ENCODE data around the gene BRSK2. TPM values are rescaled to one million over a fixed set of nuclear protein-coding genes. Genes with fewer than 3 reads are reported as not detected.
A peak's percentile ranks its signal among the peaks of the same experiment; 100 is the strongest.

BRSK2 gene
- total RNA-seq, 1 donor from 2014 or later, result 6.9 TPM

- Mint-ChIP-seq H3K27me3 (ENCODE audit: low read depth) (peaks cover 31% of the 10 kb centered on the region), H3K4me1 (ENCODE audit: low read depth) (no peaks in the 10 kb centered on the region), H3K36me3 (ENCODE audit: low read depth) (peaks cover 2% of the 10 kb centered on the region), H3K4me3 (ENCODE audit: unreplicated experiment) (no peak overlapping the region), H3K9me3 (ENCODE audit: low read depth) (peaks cover 16% of the 10 kb centered on the region), H3K27ac (ENCODE audit: unreplicated experiment) (no peak overlapping the region)
- peak; percentile 51 for DNase-seq (ENCODE audit: low spot score)
- no peak for TF ChIP-seq CTCF (IDR thresholded peaks at IDR 0.05)
These were observed 22.0 kb upstream of the BRSK2 start for GRCh38 chr11:1367721-1368120.

GRCh38 chr11:1368216-1368615 lies 21.5 kb upstream of the BRSK2 start:
- no peak for TF ChIP-seq CTCF (IDR thresholded peaks at IDR 0.05)
- H3K9me3 Mint-ChIP-seq (ENCODE audit: low read depth), result peaks cover 16% of the 10 kb centered on the region
- peaks cover 2% of the 10 kb centered on the region for H3K36me3 Mint-ChIP-seq (ENCODE audit: low read depth)
- peaks cover 2% of the 10 kb centered on the region for H3K4me1 Mint-ChIP-seq (ENCODE audit: low read depth)
- peak; percentile 75 for DNase-seq (ENCODE audit: low spot score)
- no peak overlapping the region for H3K27ac Mint-ChIP-seq (ENCODE audit: unreplicated experiment)
- H3K27me3 Mint-ChIP-seq (ENCODE audit: low read depth), result peaks cover 28% of the 10 kb centered on the region
- H3K4me3 Mint-ChIP-seq (ENCODE audit: unreplicated experiment), result no peak overlapping the region

- H3K9me3 Mint-ChIP-seq (ENCODE audit: low read depth), result peaks cover 16% of the 10 kb centered on the region
- H3K4me1 Mint-ChIP-seq (ENCODE audit: low read depth), result peaks cover 10% of the 10 kb centered on the region
- H3K27me3 Mint-ChIP-seq (ENCODE audit: low read depth), result peaks cover 22% of the 10 kb centered on the region
- DNase-seq (ENCODE audit: low spot score), result peak; percentile 88
- H3K4me3 Mint-ChIP-seq (ENCODE audit: unreplicated experiment), result no peak overlapping the region
- peaks cover 2% of the 10 kb centered on the region for H3K36me3 Mint-ChIP-seq (ENCODE audit: low read depth)
- TF ChIP-seq CTCF (IDR thresholded peaks at IDR 0.05), result no peak
- no peak overlapping the region for H3K27ac Mint-ChIP-seq (ENCODE audit: unreplicated experiment)
These were observed 20.8 kb upstream of the BRSK2 start for GRCh38 chr11:1368966-1369365.

GRCh38 chr11:1369371-1370005 lies 20.2 kb upstream of the BRSK2 start:
- Mint-ChIP-seq H3K4me1 (ENCODE audit: low read depth) (peaks cover 15% of the 10 kb centered on the region), H3K36me3 (ENCODE audit: low read depth) (peaks cover 2% of the 10 kb centered on the region), H3K27ac (ENCODE audit: unreplicated experiment) (no peak overlapping the region), H3K9me3 (ENCODE audit: low read depth) (peaks cover 16% of the 10 kb centered on the region), H3K27me3 (ENCODE audit: low read depth) (peaks cover 17% of the 10 kb centered on the region), H3K4me3 (ENCODE audit: unreplicated experiment) (no peak overlapping the region)
- DNase-seq (ENCODE audit: low spot score), result peak; percentile 76
- TF ChIP-seq CTCF (IDR thresholded peaks at IDR 0.05), result no peak

- peaks cover 16% of the 10 kb centered on the region for H3K4me1 Mint-ChIP-seq (ENCODE audit: low read depth)
- H3K27me3 Mint-ChIP-seq (ENCODE audit: low read depth), result peaks cover 8% of the 10 kb centered on the region
- no peak overlapping the region for H3K4me3 Mint-ChIP-seq (ENCODE audit: unreplicated experiment)
- H3K27ac Mint-ChIP-seq (ENCODE audit: unreplicated experiment), result no peak overlapping the region
- H3K9me3 Mint-ChIP-seq (ENCODE audit: low read depth), result peaks cover 13% of the 10 kb centered on the region
- TF ChIP-seq CTCF (IDR thresholded peaks at IDR 0.05), result no peak
- peak; percentile 90 for DNase-seq (ENCODE audit: low spot score)
- H3K36me3 Mint-ChIP-seq (ENCODE audit: low read depth), result peaks cover 2% of the 10 kb centered on the region
These were observed 19.3 kb upstream of the BRSK2 start for GRCh38 chr11:1370186-1371025.

All from chondrocyte (in vitro differentiated cells).